Endometrial microvascular endothelial cells (primary cell): ENCODE results near the gene NACC1. TPM values are rescaled to one million over a fixed set of nuclear protein-coding genes. Genes with fewer than 3 reads are reported as not detected.

Experiments
- in situ Hi-C: cut with HindIII; loops from 2 replicates; pipeline ENCODE4 v1.10.0; 2017; ENCODE audit warnings: low sequenced_read_pairs, low pct_unique_long_range_greater_than_20kb; ENCODE audit errors: inconsistent ontology term
- total RNA-seq: library from RNA; depleted of rRNA; stranded (reverse); fragments of >200 nt; gene quantifications from one replicate; pipeline ENCODE4 v1.2.3, GENCODE V29; 2015; ENCODE audit errors: inconsistent ontology term

The NACC1 gene
- total RNA-seq, 1 donor from 2014 or later: 99.0 TPM

GRCh38 chr19:13116282-13117175 lies 1.5 kb upstream of the NACC1 start, which contains the start of gene TRMT1:
TRMT1 (minus strand) TSS chr19:13116740; CDS start chr19:13116399, 341 bp downstream.
- in situ Hi-C loops: no loop called here

- in situ Hi-C loops: no loop called here
Observed at GRCh38 chr19:13117176-13117771, 790 bp upstream of the NACC1 start.

DNA sequence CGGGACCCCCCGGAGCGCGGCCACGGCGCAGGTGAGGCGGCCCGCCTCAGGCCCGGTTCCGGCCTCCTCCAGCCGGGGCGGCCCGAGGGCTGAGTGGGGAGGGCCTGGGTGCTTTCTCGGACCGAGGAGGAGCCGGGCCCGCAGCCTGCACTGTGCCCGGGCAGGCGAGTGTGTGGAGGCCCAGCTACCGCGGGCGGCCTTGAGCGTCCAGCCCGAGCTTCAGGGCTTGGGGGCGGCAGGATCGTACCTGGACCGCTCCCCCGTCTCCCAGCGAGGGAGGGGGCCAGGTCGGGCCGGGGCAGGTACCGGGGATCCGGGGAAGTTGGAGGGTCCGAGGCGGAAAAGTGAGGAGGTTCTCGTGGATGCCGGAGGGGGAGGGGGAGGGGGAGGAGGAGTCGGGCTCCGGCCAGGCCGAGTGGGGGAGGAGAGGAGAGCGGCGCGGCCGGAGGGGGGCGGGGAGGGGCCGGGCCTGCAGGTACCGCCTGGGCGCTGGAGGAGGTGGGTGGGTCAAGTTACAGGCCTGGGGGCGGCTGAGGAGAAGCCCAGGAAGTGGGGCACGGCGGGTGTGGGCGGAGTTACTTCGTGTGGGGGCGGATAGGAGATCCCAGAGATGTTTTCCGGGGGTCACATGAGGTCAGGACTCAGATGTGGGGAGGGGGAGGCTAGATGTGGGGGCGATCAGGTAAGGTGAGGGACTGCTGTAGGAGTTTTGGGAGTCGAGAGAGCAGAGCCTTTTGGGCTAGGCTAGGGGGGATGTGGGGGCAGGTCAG lies 545 bp downstream of the NACC1 start:
- in situ Hi-C loops: no loop called here

DNA sequence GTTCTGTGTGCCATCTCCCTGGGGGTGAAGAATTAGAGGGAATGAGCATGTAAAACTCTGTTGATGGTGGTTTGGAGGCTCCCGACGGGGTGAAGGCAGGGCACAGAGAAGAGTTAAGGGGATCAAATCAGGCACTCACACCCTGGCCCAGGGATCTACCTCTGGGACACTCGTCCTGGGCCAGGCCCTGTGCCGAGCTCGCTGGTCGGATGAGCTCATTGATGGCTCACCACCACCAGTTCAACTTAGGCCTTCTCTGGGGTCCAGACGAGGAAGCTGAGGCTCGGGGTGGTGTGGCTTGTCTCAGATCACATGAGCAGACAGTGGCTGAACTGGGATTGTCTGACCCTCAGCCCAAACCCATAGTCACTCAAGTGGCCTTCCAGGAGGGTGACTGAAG lies 1.6 kb downstream of the NACC1 start:
- in situ Hi-C loops: no loop called here

GRCh38 chr19:13120031-13120430 lies 2.0 kb downstream of the NACC1 start:
- in situ Hi-C loops: no loop called here

DNA sequence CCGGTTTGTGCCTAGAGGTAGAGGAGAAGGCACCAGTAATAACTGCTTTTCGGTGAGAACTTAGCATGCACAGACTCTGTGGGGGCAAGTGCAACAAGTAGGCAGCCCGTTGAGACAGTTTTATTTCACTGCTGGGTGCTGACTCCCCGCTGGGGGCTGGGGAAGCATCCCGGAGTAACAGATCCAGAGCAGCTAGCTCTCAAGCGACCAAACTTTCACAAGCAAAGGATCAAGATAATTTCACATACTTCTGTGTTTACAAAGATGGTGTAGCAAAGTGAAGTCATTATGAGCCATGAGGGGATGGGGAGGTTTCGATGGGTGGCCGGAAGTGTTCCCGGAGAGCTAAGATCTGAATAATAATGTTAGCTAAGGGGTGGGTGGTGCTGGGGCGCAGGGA lies 2.8 kb downstream of the NACC1 start:
- in situ Hi-C loops: no loop called here

DNA sequence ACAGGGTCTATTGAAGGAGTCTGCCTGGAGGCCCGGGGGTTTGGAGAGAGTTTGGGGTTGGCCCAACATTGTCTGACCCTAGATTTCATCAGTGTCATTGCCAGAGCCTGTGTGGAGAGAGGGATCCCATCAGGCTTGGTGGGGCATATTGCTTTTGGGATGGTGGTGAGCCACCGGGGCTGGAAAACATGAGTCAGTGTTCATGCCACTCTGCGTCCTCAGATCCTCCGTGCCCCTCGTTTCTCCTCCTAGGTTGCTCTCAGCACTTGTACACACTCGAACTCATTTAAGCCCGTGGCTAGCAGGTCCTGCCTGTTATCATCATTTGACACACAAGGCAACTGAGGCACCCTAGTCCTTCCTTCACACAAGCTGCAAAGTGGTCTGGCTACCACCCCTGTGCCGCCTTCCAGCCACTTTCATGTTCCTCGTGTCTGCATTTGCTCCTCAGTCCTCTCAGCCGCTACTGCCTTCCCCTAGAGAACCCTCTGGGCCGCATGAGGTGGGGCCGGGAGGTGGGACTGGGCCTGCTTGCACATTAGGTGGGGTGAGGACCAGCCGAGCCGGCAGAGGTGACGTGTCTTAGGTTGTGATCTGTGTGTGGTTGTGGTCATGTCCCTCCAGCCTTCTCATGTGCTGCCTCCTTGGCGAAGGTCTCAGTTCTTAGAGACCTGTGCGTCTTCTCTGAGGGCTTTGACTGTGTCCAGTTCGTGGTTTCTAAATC lies 3.6 kb downstream of the NACC1 start:
- in situ Hi-C loops: no loop called here

- in situ Hi-C loops: no loop called here
Observed at GRCh38 chr19:13122275-13122878, 4.3 kb downstream of the NACC1 start.

- in situ Hi-C loops: no loop called here
Observed at GRCh38 chr19:13122980-13123957, 5.2 kb downstream of the NACC1 start.

GRCh38 chr19:13127051-13127450 lies 9.0 kb downstream of the NACC1 start:
- in situ Hi-C loops: no loop called here

DNA sequence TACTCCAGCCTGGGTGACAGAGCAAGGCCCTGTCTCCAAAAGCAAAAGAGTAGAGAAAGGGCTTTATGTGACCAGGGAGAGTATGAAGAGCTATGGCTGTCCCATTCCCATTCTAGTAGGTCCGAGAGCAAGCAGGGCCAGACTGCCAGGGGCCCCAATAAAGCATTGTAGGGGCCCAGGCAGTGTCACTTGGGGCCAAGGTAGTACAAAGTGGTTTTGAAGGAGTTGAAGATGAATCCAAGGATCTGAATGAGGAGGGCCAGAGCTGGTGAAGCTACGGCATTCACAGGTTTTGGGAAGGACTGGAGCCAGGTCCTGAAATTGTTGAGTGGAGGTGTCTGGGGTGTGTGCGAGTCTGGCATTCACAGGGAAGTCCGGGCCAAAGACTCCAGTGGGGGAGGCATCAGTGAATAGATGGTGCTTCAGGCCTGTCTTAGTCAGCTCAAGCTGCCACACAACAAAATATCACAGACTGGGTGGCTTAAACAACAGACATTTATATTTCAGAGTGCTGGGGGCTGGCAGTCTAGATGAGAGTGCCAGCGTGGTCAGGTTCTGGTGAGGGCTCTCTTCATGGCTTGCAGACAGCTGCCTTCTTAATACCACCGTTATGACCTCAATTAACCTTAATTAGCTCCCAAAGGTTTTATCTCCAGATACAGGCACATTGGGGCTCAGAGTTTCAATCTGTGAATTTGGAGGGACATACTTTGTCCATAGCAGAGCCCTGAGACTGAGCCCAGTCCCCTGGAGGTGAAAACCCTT lies 9.9 kb downstream of the NACC1 start:
- in situ Hi-C loops: no loop called here

GRCh38 chr19:13128583-13128982 lies 10.5 kb downstream of the NACC1 start:
- in situ Hi-C loops: no loop called here

DNA sequence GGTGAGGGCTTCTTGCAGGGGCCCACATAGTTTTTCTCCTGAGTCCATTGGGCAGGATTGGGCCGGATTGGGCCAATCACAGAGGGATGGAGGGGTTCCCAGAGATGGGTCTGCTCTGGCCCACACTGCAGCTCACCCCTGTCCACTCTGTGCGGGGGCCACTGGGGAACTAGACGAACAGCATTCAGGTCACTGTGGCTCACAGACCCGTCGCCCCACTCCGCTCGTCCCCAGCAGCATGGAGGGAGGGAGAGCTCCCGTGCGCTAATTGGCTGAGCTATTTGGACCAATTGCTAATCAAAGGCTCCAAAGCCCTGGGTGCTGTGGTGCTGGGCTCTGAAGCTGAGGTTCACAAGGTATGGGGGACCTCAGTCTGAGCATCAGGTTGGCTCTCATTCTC lies 11.3 kb downstream of the NACC1 start:
- in situ Hi-C loops: no loop called here

- in situ Hi-C loops: no loop called here
Observed at GRCh38 chr19:13130886-13131490, 12.9 kb downstream of the NACC1 start.

DNA sequence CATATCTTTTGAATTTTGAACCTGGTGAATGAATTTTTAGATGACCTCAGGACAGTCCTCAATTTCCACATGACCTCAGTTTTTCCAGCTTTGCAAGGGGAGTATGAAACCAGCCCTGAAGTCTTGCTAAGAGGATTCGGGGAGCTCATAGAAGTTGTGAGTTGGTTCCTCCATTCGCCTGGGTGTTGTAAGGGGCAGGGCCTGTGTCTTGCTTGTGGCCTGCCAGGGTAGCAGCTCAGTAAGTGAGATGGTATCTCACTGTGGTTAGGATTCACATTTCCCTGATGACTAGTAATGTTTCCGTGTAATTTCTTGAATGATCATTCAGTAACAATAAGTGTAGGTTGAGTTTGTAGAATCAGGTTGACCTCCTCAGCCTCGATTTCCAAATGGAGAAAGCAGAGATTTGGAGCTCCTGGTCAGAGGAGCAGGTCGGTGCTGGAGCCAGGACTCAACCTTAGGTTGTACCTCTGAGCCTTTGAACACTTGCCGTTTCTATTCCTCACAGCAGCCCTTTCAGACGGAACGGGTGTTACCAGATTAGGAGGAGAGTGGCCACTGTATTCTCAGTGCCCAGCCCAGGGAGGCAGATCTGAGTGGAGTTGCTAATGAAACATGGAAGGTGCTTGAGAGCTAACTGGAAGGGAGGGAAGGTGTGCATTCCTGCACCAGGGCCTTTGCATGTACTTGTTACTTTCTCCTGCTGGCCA lies 14.6 kb downstream of the NACC1 start:
- in situ Hi-C loops: no loop called here
